GM10248 (cell line): ENCODE data around the gene ASS1.

Experiments
- CTCF ChIA-PET: fragments of 300-600 bp; sonication (Branson Sonifier 250); formaldehyde crosslinking; extraction: SDS; loops from one replicate; lab custom pipeline; 2021; ENCODE audit warnings: antibody characterized with exemption; lab: Yijun Ruan, JAX
- POLR2A ChIA-PET: fragments of 350-650 bp; sonication (Branson Sonifier 250); formaldehyde crosslinking; extraction: SDS; loops from one replicate; lab custom pipeline; 2020; ENCODE audit warnings: antibody characterized with exemption; lab: Yijun Ruan, JAX
- DNase-seq: peaks from one replicate; pipeline ENCODE4 v3.0.0; 2012; ENCODE audit errors: extremely low spot score
- TF ChIP-seq, protein P1 (sequence below): IDR thresholded peaks from 2 replicates; pipeline ENCODE4 v1.5.1; 2012; ENCODE audit warnings: mild to moderate bottlenecking, low read depth; ENCODE audit errors: extremely low read depth, missing control alignments, control extremely low read depth

ASS1 gene

DNA sequence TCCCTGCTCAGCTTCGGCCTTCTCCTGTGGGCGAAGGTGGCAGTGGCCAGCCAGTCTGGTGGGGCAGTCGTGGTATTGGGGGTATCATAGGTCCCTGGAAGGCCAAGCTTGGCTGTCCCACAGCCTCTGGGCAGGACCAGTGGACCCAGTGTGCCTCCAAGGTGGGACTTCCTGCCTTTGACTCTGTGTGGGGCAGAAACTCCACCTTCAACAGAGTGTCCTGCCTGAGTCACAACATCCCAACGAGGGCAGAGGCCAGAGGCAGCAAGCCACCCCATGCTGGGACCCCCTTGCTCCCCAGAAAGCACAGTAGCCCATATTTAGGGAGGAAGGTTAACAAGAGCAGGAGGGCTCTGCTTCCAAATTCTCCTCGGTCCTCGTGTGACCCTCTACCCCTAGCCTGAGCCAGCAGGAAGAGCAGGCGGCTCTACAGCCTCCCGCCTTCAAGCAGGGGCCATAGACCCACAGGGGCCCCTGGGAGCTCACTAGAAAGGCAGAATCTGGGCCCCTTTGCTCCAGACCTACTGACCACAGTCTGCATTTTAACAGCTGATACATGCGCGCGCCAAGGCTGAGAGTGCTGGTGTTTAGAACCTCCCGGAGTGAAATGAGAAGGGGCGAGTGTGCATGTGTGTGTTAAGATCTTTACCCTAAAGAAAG, 83.0 kb downstream of the ASS1 start:
- CTCF ChIA-PET, result interaction anchor here (1.0 to 1.6 kb wide), 2 partner anchors 9 to 12 kb away, joined by 3 read pairs; no protein-coding TSS in a partner anchor

DNA sequence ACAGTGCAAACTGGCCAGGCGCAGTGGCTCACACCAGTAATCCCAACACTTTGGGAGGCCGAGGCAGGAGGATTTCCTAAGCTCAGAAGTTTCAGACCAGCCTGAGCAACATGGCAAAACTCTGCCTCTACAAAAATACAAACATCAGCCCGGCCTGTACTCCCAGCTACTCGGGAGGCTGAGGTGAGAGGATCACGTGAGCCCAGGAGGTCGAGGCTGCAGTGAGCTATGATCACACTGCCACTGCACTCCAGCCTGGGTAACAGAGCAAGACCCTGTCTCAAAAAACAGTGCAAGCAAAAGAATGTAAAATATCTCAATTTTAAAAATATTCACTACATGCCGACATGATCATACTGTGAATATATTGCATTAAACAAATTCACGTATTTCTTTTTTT, 83.9 kb downstream of the ASS1 start:
- no peak for DNase-seq
- TF ChIP-seq, protein P1, sequence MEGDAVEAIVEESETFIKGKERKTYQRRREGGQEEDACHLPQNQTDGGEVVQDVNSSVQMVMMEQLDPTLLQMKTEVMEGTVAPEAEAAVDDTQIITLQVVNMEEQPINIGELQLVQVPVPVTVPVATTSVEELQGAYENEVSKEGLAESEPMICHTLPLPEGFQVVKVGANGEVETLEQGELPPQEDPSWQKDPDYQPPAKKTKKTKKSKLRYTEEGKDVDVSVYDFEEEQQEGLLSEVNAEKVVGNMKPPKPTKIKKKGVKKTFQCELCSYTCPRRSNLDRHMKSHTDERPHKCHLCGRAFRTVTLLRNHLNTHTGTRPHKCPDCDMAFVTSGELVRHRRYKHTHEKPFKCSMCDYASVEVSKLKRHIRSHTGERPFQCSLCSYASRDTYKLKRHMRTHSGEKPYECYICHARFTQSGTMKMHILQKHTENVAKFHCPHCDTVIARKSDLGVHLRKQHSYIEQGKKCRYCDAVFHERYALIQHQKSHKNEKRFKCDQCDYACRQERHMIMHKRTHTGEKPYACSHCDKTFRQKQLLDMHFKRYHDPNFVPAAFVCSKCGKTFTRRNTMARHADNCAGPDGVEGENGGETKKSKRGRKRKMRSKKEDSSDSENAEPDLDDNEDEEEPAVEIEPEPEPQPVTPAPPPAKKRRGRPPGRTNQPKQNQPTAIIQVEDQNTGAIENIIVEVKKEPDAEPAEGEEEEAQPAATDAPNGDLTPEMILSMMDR, result no peak
- POLR2A ChIA-PET, result no interaction called here
- CTCF ChIA-PET, result interaction anchor here (1.0 to 1.7 kb wide), 4 partner anchors 10 to 52 kb away, joined by 3 to 4 read pairs (median 3); no protein-coding TSS in a partner anchor

More for the DNA sequence above, 83.0 kb downstream of the ASS1 start:
- TF ChIP-seq, protein P1, result no peak
- no peak for DNase-seq
- POLR2A ChIA-PET, result no interaction called here

DNA sequence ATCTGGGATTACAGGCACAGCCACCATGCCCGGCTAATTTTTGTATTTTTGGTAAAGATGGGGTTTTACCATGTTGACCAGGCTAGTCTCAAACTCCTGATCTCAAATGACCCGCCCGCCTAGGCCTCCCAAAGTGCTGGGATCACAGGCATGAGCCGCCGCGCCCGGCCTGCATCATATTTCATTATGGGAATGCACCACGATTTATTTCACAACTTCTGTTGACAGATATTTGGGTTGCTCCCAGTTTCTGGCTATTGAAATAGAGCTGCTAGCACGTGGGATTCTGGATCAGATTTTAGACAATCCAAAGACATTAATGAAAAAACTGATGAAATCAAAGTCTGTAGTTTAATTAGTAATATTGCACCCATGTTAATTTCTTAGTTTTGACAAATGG, 86.2 kb downstream of the ASS1 start:
- POLR2A ChIA-PET, result no interaction called here
- no peak for DNase-seq
- TF ChIP-seq, protein P1, result no peak
- CTCF ChIA-PET, result no interaction called here

DNA sequence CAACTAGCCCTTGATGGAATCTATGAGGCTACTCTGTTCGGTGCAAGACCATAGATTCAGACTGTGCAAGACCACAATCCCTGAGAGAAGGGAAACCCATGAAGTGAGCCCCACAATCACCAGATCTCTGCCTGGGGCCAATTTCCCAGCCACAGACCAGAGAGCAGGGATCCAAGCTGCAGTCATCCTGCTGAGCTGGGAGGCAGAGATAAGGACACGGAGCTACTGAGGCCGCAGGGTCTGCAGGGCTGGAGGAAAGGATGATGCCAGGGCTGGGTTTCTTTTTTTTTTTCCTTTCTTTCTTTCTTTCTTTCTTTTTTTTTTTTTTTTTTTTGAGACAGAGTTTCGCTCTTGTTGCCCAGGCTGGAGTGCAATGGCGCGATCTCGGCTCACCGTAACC, 86.9 kb downstream of the ASS1 start:
- CTCF ChIA-PET, result interaction anchor here (1.0 kb wide), 1 partner anchor 12 kb away, joined by 3 read pairs; no protein-coding TSS in a partner anchor
- POLR2A ChIA-PET, result no interaction called here
- TF ChIP-seq, protein P1, result no peak
- DNase-seq, result no peak

DNA sequence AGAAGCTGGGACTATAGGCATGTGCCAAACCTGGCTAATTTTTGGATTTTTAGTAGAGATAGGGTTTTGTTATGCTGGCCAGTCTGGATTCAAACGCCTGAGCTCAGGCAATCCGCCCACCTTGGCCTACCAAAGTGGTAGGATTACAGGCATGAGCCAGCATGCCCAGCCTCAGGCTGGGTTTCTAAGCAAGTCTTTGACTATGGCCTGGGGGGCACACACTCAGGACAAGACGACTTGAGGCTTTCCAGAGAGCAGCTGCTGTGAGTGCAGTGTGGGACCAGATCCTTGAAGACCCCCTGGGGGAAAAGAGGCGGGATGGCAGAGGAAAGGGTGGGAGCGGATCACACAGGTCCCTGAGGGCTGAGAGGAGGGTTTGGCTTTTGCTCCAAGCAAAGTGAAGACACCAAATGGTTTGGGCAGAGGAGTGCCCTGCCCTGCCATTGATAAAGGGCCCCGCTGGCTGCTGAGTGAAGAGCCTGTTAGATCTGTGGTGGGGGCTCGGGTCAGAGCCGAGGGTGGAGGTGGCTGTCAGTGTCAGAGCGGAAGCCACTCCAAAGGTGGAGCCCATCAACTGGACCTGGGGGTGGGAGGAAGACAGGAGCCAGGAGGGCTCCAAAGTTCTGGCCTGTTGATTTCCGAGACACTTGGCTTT, 87.8 kb downstream of the ASS1 start:
- TF ChIP-seq, protein P1, result no peak
- ChIA-PET CTCF (no interaction called here), POLR2A (no interaction called here)
- no peak for DNase-seq

DNA sequence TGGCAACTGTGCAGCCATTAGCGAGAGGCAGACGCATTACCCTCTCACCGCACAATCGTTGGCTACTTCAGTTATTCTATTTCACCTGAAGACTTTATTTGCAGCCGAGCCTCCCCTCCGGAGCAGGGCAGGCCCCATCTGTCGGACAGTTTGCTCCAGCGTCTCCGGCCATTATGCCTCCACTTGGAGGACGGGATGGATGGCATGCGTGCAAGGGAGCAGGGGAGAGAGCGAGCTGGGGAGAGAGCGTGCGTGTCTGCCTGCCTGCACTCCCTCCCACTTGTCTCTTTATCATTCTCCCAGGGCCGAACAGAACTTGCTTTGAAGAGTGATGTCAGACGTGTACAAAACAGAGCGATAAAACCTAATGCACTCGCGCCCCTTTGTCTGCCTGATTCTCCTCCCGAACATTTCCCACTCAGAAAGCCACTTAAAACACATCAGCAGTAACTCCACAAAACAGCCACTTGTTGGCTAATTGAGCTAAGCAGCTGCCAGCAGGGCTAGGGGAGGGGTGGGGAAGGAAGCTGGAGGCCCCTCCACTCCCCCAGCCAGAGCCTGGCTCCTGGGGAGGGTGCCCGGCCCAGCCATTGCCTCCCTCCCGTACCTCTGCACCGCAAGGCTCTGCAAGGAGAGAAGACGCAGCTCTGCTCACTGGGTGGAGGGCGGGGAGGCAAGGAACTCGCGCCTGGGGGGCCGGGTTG, 91.2 kb downstream of the ASS1 start:
- POLR2A ChIA-PET, result no interaction called here
- TF ChIP-seq, protein P1, result no peak
- no peak for DNase-seq
- CTCF ChIA-PET, result no interaction called here
